Right lung (tissue), 5 donors: ENCODE data around the gene CACNA2D2. TPM values are rescaled to one million over a fixed set of nuclear protein-coding genes. Genes with fewer than 3 reads are reported as not detected.

Experiments used
- DNase-seq, 2 donors: peaks; one replicate each; pipeline ENCODE4 v3.0.0-alpha.2; 2013
- polyA plus RNA-seq, 5 donors: library from polyadenylated mRNA; unstranded; fragments of 120-200 nt; gene quantifications; one replicate each; pipeline versions ENCODE4 v1.2.1 to v1.2.3, GENCODE V29; 2013; ENCODE audit warnings: inconsistent platforms in 1 of 5, low replicate concordance in 1 of 5; ENCODE audit not compliant: insufficient read length in 5 of 5, insufficient read depth in 1 of 5

Gene CACNA2D2
- polyA plus RNA-seq, 5 donors = 11.3 to 33.6 (median 27.5) TPM

DNA sequence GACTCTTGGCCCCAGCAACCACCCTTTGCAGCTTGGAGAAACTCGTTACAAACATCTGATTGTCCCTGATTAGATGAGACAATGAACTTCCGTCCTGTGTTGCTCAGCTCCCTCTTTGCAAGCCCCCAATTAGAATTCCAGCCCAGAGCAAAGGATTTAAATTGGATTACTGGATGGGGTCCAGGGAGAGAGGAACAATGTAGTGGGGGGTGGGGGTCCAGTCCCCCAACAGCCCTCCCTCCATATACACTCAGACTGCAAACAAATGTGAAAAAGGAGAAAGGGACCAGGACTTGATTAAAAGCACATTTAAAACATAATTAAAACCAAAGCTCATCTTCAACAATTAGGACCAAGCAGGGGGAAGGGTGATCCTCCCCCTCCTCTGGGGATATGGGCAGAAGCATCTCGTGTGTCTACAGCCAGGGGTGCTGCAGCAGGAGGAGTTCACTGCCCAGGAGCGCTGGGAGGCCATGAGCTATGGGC, 72.4 kb downstream of the CACNA2D2 start:
- DNase-seq = no peak

- no peak for DNase-seq
These were observed 73.2 kb downstream of the CACNA2D2 start for GRCh38 chr3:50430191-50430590.

DNA sequence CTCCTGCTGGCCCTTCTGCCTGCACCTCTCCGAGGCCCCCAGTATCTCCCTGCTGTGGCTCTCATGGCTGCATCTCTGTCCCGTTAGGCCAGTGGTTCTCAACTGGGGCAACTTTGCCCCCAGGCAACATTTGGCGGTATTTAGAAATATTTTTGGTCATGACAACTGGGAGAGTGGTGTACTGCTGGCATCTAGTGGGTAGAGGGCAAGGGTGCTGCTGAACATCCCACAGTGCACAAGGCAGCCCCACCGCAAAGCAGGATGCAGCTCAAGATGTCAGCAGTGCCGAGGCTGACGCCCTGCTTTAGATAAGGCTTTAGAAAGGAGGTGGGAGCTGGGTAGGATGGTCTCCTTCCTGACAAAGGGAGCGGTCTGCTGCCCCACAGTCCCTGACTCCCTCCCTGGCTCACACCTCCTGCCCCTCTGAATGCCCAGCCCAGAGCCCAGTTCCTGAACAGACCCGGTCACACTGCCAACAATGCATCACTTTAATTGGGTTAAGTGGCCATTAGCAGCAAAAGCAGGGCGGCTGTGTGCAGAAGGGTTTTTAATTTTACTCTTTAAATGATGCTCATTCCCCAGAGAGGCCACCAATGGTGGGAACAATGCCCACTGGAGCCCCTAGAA, 75.3 kb downstream of the CACNA2D2 start:
- DNase-seq = no peak

DNA sequence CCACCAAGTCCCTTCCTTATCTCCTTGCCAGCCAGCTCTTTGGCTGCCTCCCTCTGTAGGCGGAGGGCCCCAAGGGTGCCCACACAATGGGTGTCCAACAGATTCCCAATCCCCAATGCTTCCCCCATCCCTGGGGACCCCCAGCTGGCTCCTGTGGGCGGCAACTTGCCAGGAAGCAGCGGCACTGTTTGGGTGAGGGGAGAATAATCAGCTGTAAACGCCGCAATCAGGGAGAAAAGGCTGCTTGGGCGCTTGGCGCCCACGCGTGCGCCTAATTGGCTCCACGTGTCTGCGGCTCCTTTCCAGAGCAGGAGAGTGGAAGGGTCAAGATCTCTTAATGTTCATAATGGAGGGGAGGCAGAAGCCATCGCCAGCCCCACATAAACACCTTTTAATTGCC, 76.2 kb downstream of the CACNA2D2 start:
- DNase-seq = no peak

DNA sequence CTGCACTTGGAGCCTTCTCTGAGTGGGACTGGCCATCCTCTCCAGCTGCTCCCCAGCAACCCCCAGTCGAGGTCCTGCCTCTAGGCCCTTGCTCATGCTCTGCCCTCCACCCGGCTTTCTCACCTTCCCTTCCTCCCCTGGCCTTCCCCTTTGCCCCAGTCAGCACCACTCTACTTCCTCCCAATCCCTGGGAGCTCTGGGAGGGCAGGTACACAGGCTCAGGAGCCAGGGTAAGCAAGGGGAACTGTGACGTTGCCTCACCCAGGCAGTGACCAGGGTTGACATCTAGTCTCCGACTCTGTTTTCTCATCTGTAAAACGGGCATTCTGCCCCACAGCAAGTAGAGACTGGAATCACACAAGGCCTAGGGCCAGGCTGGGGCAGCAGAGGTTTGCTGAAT, 77.5 kb downstream of the CACNA2D2 start:
- DNase-seq = no peak

DNA sequence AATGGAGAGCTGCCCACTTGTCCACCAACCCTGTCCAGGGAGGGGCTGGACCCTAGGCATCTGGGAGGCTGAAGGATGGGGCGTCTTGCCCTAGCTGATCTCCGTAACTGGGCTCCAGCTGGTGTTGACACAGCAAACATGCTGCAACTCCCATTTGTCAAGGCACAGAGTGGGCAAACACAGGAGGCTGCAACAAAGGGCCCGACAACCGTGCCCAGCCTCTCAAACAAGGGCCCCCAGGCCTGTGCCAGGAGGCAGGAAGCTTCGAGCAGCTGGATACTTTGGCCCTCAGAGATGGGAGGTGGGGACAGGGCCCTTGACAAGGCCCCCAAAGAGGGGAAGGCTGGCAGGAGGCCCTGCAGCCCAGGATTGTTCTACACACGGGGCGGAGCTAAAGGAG, 79.9 kb downstream of the CACNA2D2 start:
- peak; percentile 12 to 31 for DNase-seq

GRCh38 chr3:50422153-50422552, 81.3 kb downstream of the CACNA2D2 start:
- DNase-seq = no peak

GRCh38 chr3:50419595-50420370, 83.7 kb downstream of the CACNA2D2 start:
- no peak for DNase-seq

DNA sequence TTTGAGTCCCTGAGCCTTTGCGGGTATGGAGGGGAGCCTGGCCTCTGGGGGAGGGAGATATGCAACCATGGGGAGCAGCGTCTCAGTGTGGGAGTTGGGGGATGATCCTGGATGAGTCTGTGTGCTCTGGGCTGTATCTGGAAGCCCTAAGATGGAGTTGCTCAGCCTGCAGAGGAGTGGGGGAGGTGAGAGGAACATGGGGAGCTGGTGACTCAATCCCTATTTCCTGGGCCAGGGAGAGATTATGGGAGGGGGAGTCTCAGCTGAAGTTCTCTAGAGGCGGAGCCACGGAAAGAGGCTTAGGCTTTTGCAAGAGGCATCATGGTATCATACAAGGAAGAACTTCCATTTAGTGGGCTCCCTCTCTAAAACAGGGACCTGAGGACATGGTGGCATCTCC, 84.6 kb downstream of the CACNA2D2 start:
- no peak for DNase-seq

DNA sequence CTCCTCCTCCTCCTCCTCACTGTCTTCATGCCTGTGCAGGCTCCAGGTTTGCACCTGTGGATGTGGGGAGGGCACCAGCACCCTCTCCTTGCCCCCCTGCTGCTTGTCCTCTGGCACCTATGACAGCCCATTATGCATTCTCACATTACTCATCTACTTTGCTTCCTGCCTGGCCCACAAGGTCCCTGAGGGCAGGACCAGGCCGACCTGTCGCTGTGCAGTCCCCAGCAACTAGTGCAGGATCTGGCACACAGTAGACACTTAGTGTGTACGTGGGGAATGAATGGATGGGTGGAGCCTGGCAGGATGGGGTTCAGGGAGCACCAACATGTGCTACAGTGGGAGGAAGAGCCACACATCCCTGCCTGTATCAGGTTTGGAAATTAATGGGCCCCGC, 85.8 kb downstream of the CACNA2D2 start:
- no peak for DNase-seq

DNA sequence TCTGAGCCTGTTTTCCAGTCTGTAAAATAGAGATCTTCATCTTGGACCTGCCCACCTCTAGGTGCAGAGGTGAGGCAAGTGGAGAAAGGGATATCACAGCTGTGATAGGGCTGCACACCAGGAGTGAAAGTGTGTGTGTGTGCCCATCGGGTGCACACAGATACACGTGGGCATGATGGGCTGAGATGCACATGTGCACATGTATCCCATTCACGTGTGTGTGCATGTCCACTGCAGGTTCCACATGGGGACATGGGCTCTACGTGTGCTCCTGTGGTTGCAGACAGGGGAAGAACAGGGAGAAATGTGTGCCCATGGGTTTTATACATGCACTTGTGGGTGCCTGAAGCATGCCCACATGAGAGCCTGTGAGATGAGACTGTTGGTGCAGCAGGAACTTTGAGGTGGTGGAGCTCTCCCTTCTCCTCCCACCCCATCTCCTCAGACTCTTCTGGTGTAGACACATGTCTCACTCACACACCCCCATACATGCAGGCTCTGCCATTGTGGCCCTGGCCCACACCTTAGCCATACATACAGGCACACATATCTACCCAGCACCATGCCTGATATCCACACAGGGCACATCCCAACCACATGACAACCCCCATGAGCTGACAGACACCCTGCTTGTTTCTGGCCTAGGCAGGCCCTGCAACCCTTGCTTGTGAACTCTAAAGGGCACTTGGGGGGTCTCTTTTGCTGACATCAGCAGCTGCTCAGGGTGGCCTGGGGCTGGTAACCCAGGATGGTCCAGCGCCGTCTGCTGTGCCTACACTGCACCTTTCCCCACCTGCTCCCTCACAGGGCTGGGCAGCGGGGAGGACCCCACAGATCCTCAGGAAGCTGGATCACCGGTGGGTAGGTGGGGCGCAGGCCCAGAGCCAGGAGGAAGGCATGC, 86.4 kb downstream of the CACNA2D2 start:
- DNase-seq = no peak

GRCh38 chr3:50415816-50416215, 87.6 kb downstream of the CACNA2D2 start:
- no peak for DNase-seq

DNA sequence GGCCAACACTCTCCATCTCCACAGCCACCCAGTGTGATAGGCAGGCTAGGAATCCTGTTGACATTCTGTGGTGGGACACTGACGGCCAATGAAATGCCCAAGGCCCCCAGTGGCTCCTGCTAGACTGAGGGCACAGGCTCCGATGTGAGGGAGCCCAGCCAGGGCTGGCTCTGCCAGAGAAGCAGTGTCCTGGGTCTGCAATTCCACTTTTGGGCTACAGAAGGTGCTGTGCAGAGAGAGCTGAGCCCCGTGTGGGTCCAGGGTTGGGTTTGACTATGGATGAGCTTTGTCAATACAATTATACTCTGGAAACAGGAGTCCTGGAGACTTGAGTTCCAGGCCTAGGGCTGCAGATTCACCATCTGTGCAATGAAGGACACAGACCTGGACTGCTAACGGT, 88.4 kb downstream of the CACNA2D2 start:
- no peak for DNase-seq

DNA sequence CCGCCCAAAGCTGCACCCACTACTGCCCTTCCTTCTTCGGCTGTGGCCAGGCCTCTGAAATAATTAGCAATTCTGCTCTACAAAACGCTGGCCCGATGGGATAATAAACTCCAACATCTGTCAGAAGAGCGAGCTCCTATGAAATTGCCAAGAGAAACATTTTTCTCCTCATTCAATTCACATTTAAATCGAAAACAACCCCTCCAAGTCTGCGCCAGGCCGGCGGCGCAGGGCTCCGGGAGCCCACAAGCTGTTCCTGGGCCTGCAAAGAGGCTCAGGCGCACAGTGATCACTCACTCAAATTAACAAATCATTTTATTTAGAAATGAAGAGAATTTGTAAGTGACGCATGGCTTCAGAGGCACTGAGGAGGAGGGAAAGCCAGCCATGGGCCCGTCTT, 88.8 kb downstream of the CACNA2D2 start:
- DNase-seq = no peak

DNA sequence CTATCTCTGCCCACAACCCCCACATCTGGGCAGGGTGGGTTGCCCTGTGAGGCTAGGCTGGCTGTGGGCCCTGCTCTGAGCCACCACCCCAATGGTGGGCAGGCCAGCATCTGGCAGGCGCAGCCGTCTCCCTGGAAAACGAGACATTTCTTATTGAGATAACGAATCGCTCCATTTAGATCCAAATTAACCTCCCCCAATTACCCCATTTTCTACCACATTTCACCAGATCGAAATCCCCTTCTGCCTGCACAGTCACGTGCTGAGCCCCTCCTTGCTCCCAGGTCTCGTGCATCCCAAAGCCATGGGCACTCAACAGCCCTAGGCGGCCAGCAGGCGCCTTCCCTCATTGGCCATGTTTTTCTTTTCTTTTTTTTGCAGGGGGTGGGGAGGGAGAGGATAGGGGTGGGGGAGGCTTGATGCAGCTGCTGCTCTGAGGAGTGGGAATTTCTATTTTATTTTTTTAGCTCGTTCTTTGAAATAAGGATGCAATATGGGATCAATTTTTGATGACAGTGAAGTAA, 91.1 kb downstream of the CACNA2D2 start:
- no peak for DNase-seq

DNA sequence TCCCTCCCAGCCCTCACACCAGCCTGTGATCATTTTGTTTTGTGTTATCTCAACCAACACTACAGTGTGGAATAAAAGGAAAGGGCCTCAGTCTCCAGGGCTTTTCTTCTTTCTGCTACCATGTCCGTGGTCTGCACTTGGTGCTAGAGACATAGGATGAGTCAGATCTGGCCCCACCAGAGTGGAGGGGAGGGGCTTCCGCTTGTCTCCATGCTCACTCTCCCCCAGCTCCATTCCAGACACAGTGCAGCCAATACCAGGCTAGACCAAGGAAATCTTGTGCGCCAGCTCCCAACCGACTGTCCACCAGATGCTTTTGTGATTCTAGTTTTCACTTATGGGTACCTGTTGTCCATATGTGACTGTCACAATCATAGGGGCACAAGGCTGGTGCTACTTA, 92.2 kb downstream of the CACNA2D2 start:
- DNase-seq = no peak

- DNase-seq = no peak
These were observed 92.8 kb downstream of the CACNA2D2 start for GRCh38 chr3:50410608-50411139.

GRCh38 chr3:50410185-50410584, 93.2 kb downstream of the CACNA2D2 start:
- no peak for DNase-seq

- DNase-seq = no peak
These were observed 94.9 kb downstream of the CACNA2D2 start for GRCh38 chr3:50408443-50408944.

- no peak for DNase-seq
These were observed 96.9 kb downstream of the CACNA2D2 start for GRCh38 chr3:50406487-50406886.

DNA sequence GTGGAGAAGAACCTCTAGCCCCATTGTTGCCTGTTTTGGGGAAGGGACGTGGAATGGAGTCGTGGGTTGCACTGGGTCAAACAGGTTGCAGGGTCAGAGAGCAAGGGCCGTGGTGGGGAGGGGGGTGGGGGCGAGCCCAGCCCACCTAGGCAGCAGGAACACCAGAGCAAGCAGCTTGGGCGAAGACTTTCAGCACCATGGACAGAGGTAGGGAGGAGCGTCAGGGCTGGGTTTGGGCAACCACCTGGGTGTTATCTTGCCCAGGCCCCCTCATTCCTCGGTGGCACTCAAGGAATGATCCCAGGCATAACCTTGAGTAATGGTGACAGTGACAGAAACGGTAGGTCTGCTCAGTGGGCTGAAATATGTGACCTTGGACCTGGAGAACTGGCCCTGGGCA, 98.2 kb downstream of the CACNA2D2 start:
- DNase-seq = peak in 1 of 2 donors; percentile 12
